GM18526 (cell line): ENCODE data around the gene CTSW.

Experiments used
- POLR2A ChIP-seq: IDR thresholded peaks from 3 replicates; pipeline ENCODE4 v1.6.1; 2011; ENCODE audit not compliant: insufficient read length; ENCODE audit errors: extremely low read depth

CTSW gene

DNA sequence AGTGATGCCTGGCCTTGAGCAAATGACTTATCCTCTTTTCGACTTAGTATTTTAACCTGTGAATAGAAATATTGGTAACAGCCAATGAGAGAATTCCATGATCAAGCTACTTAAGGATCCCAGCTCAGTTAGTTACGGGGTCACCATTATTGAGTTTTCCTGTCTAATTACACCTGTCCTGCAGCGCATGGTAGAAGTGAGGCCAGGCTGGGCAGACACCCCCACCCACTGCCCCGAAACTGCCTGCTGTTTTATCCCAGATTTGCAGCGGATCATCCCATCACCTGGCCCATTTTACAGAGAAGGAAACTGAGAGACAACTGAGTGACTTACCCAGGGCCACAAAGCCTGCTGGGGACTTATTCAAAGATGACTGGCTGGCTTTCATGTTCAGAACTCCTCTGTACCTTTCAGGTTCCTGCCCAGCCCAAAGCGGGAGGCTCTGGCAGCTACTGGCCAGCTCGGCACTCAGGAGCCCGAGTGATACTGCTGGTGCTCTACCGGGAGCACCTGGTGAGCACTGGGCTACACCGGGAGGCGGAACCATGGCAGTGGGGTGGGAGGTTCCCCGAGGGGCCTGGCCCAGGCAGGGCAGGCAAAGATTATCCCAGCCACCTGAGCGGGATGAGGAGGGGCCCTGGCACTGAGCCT lies 18.0 kb upstream of the CTSW start:
- no peak for TF ChIP-seq POLR2A

- TF ChIP-seq POLR2A, result no peak
These were observed 17.4 kb upstream of the CTSW start for GRCh38 chr11:65862191-65862735.

- TF ChIP-seq POLR2A, result no peak
These were observed 16.4 kb upstream of the CTSW start for GRCh38 chr11:65862941-65863888.

GRCh38 chr11:65863889-65864705 lies 15.5 kb upstream of the CTSW start:
- TF ChIP-seq POLR2A, result no peak

GRCh38 chr11:65864706-65865471 lies 14.7 kb upstream of the CTSW start:
- TF ChIP-seq POLR2A, result no peak

- no peak for TF ChIP-seq POLR2A
These were observed 14.0 kb upstream of the CTSW start for GRCh38 chr11:65865550-65866172.

DNA sequence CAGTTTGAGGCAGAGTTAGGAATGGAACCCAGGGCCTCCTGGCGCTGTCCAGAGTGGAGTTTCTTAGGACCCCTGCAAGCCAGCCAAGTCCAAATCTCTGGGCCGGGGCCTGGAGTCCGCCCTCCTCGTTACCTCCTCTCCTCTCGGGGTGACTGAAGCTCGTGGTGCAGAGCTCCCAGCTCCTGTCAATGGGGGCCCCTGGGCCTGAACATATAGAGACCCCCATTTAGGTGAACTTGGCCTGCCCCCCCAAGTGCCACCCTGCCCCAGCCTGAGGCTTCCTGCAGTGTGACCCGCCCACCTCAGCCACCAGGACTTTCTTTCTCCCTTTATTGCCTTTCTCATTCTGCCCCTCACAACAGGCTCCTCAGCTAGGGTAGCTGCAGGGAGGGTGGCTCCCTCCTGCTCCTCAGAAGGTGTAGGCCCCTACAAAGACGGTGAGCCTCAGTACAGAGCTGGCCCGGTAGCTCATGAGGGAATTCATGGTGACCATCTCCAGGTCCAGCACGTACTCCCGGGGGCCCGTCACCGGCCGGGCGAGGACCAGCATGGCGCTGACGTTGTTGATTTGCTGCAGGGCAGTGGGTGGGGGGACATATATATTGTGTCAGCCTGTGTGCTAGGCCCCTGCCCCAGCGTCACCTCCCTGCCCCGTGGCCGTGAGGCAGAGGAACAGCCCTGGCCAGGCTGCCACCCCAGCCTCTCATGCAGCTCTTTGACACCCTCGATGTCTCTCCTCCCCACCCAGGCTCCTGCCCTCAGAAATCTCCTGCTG lies 12.9 kb upstream of the CTSW start:
- TF ChIP-seq POLR2A, result no peak

- TF ChIP-seq POLR2A, result no peak
These were observed 12.2 kb upstream of the CTSW start for GRCh38 chr11:65867284-65868071.

- TF ChIP-seq POLR2A, result no peak
These were observed 11.5 kb upstream of the CTSW start for GRCh38 chr11:65868076-65868667.

- no peak for TF ChIP-seq POLR2A
These were observed 10.7 kb upstream of the CTSW start for GRCh38 chr11:65868907-65869306.

DNA sequence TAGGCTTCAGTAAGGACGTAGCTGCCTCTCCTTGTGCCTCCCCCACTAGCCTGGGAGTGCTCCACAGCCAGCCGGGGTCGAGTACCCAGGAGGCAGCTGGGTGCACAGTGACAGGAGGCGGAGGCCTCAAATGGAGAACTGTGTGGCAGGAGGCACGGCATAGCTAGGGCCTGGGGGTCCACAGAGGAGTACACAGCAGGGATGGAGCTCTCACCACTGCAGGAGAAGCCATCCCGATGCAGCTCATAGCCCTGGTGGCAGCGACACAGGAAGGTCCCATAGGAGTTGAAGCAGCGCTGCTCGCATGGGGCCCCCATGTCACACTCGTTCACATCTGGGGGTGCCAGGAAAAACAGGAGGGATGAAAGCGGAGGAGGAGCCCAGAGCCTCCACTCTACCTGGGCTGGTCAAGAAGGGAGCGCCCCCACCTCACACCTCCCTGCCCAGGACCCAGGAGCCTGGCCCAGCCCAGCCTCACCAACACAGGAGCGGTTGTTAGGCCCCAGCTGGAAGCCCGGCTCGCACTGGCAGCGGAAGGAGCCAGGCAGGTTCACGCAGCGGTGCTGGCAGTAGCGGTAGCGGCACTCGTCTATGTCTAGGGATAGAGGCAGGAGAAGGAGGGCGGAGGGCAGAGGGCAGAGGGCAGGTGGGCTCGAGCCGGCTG lies 9.9 kb upstream of the CTSW start:
- no peak for TF ChIP-seq POLR2A

DNA sequence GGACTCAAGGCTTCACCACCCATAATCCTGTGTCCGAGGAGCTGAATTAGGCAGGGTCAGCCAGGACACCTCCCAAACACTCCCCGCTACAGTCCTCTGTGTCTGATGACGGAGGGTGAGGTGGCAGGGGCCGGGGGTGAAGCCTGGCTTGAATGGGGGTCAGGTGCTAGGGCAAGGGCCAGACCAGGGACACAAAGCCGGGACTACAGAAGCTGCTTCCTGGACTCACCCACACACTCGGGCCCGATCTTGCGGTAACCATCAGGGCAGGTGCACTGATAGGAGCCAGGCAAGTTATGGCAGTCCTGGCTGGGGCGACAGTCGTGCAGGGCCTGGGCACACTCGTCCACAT lies 9.4 kb upstream of the CTSW start:
- no peak for TF ChIP-seq POLR2A
